Stimulated activated CD8-positive, alpha-beta memory T cell treated with anti-CD3 and anti-CD28 coated beads, Interleukin-2, amount 100 ng/mL, for 1 hour (primary cell): ENCODE data around the gene CARM1.
"Not testable (repeated sequence)": the region's sequence is repeated elsewhere in the genome, so short reads cannot be mapped to it uniquely, and the experiment has no call there.

Experiments
- DNase-seq, 2 donors: peaks; one replicate each; pipeline ENCODE4 v3.0.0-alpha.2; 2020; ENCODE audit warnings: low read depth in 2 of 2

Gene CARM1

GRCh38 chr19:10928563-10929401 is 57.4 kb downstream of the CARM1 start, which contains the start of the genes TIMM29 and YIPF2:
Gene TIMM29 (plus strand): TSS chr19:10928811. CDS start chr19:10928823, 12 bp downstream.
Gene YIPF2 (minus strand): TSS chr19:10928639. CDS start chr19:10928410, 229 bp downstream.
- peak; percentile 75 to 90 for DNase-seq

- DNase-seq: no peak
Observed at GRCh38 chr19:10929402-10929794, 58.0 kb downstream of the CARM1 start.

- DNase-seq: no peak
Observed at GRCh38 chr19:10935371-10936059, 64.2 kb downstream of the CARM1 start.

- DNase-seq: no peak
Observed at GRCh38 chr19:10936661-10937084, 65.3 kb downstream of the CARM1 start.

- DNase-seq: not testable (repeated sequence)
Observed at GRCh38 chr19:10941649-10942048, 70.3 kb downstream of the CARM1 start.

GRCh38 chr19:10943412-10943811 is 72.1 kb downstream of the CARM1 start:
- not testable (repeated sequence) for DNase-seq

GRCh38 chr19:10945264-10945663 is 73.9 kb downstream of the CARM1 start:
- no peak for DNase-seq

- DNase-seq: no peak
Observed at GRCh38 chr19:10946958-10947657, 75.8 kb downstream of the CARM1 start.

GRCh38 chr19:10952809-10953208 is 81.5 kb downstream of the CARM1 start:
- no peak for DNase-seq

GRCh38 chr19:10959277-10959968 is 88.1 kb downstream of the CARM1 start:
- not testable (repeated sequence) for DNase-seq

- DNase-seq: peak; percentile 97 to 98
Observed at GRCh38 chr19:10960314-10961072, 89.1 kb downstream of the CARM1 start, which contains the start of gene SMARCA4. Gene SMARCA4 (plus strand): TSS chr19:10961030. CDS start chr19:10984152, 23,122 bp downstream.

- DNase-seq: no peak
Observed at GRCh38 chr19:10961073-10961860, 89.9 kb downstream of the CARM1 start.

- DNase-seq: no peak
Observed at GRCh38 chr19:10962863-10963262, 91.5 kb downstream of the CARM1 start.

- no peak for DNase-seq
Observed at GRCh38 chr19:10963865-10964264, 92.5 kb downstream of the CARM1 start.

GRCh38 chr19:10964903-10965302 is 93.5 kb downstream of the CARM1 start:
- no peak for DNase-seq

- no peak for DNase-seq
Observed at GRCh38 chr19:10965398-10965797, 94.0 kb downstream of the CARM1 start.

GRCh38 chr19:10966809-10967208 is 95.5 kb downstream of the CARM1 start:
- DNase-seq: no peak

GRCh38 chr19:10968527-10969135 is 97.3 kb downstream of the CARM1 start:
- no peak for DNase-seq

GRCh38 chr19:10971107-10971726 is 99.9 kb downstream of the CARM1 start:
- DNase-seq: no peak
